AG08396 (cell line): ENCODE results near the gene THSD4.
"Not testable (repeated sequence)": the region's sequence is repeated elsewhere in the genome, so short reads cannot be mapped to it uniquely, and the experiment has no call there.

Source experiments
- DNase-seq: peaks from one replicate; pipeline ENCODE4 v3.0.0; 2012; ENCODE audit warnings: low spot score, mixed read lengths

THSD4 gene

GRCh38 chr15:71149646-71150557 lies 34.6 kb downstream of the THSD4 start:
- DNase-seq, result no peak

GRCh38 chr15:71151081-71151480 lies 35.8 kb downstream of the THSD4 start:
- DNase-seq, result no peak

- DNase-seq, result no peak
Measured at GRCh38 chr15:71152542-71152941, 37.3 kb downstream of the THSD4 start.

GRCh38 chr15:71153823-71154524 lies 38.7 kb downstream of the THSD4 start:
- DNase-seq, result no peak

GRCh38 chr15:71154607-71155200 lies 39.4 kb downstream of the THSD4 start:
- no peak for DNase-seq

GRCh38 chr15:71155534-71155933 lies 40.3 kb downstream of the THSD4 start:
- DNase-seq, result no peak

- DNase-seq, result no peak
Measured at GRCh38 chr15:71160976-71161375, 45.7 kb downstream of the THSD4 start.

- DNase-seq, result no peak
Measured at GRCh38 chr15:71162309-71162708, 47.0 kb downstream of the THSD4 start.

GRCh38 chr15:71164606-71165005 lies 49.3 kb downstream of the THSD4 start:
- not testable (repeated sequence) for DNase-seq

GRCh38 chr15:71167445-71168165 lies 52.3 kb downstream of the THSD4 start:
- DNase-seq, result no peak

- no peak for DNase-seq
Measured at GRCh38 chr15:71168166-71168834, 53.0 kb downstream of the THSD4 start.

- no peak for DNase-seq
Measured at GRCh38 chr15:71170163-71170562, 54.9 kb downstream of the THSD4 start.

- no peak for DNase-seq
Measured at GRCh38 chr15:71171195-71171594, 55.9 kb downstream of the THSD4 start.

- not testable (repeated sequence) for DNase-seq
Measured at GRCh38 chr15:71174360-71174759, 59.1 kb downstream of the THSD4 start.

- no peak for DNase-seq
Measured at GRCh38 chr15:71180986-71181853, 65.9 kb downstream of the THSD4 start.

GRCh38 chr15:71182522-71182921 lies 67.3 kb downstream of the THSD4 start:
- no peak for DNase-seq

GRCh38 chr15:71183063-71183462 lies 67.8 kb downstream of the THSD4 start:
- DNase-seq, result no peak

GRCh38 chr15:71185706-71186105 lies 70.4 kb downstream of the THSD4 start:
- DNase-seq, result no peak

- no peak for DNase-seq
Measured at GRCh38 chr15:71186267-71186666, 71.0 kb downstream of the THSD4 start.

GRCh38 chr15:71187078-71187477 lies 71.8 kb downstream of the THSD4 start:
- no peak for DNase-seq

- DNase-seq, result no peak
Measured at GRCh38 chr15:71187526-71187925, 72.3 kb downstream of the THSD4 start.
